K562 treated with DMSO at 1 percent for 48 hours (cell line): ENCODE results near the gene BLVRB. TPM values are rescaled to one million over a fixed set of nuclear protein-coding genes. Genes with fewer than 3 reads are reported as not detected.

Experiments used
- total RNA-seq: library from RNA; unstranded; fragments of 300-600 nt; gene quantifications from 2 replicates; pipeline ENCODE4 v1.2.3, GENCODE V29; 2022; ENCODE audit warnings: low replicate concordance; ENCODE audit errors: extremely low read depth

BLVRB gene
- 1,633 TPM in 1 of 2 replicates, not detected in the other for total RNA-seq

GRCh38 chr19:40465557-40466218 lies at the start of gene BLVRB:
BLVRB (minus strand) TSS chr19:40465745; CDS start chr19:40465688, 57 bp downstream.

GRCh38 chr19:40466985-40467734 lies 1.6 kb upstream of the BLVRB start, which contains the start of gene SPTBN4:
SPTBN4 (plus strand) TSS chr19:40467001; CDS start chr19:40472622, 5,621 bp downstream.

GRCh38 chr19:40444000-40444824 lies 21.3 kb downstream of the BLVRB start, which contains the start of gene SERTAD3:
SERTAD3 (minus strand) TSS chr19:40444335; CDS start chr19:40442080, 2,255 bp downstream.

GRCh38 chr19:40425450-40426287 lies 39.9 kb downstream of the BLVRB start, which contains the start of gene SERTAD1:
SERTAD1 (minus strand) TSS chr19:40425992; CDS start chr19:40423546, 2,446 bp downstream.

GRCh38 chr19:40413291-40413845 lies 52.2 kb downstream of the BLVRB start, which contains the start of gene PRX:
PRX (minus strand) TSS chr19:40413378; CDS start chr19:40407932, 5,446 bp downstream.

Other genes with a start within 250 kb of the BLVRB start
- gene TTC9B, start 247.4 kb downstream of the BLVRB start, total RNA-seq, result not detected in 2 replicates
- gene CCNP, start 239.1 kb downstream of the BLVRB start, total RNA-seq, result not detected in 2 replicates
- gene AKT2, start 180.4 kb downstream of the BLVRB start, total RNA-seq, result not detected in 2 replicates
- gene C19orf47, start 117.3 kb downstream of the BLVRB start, total RNA-seq, result not detected in 2 replicates
- 354 TPM in 1 of 2 replicates, not detected in the other for gene PLD3, start 117.0 kb downstream of the BLVRB start, total RNA-seq
- not detected in 2 replicates for gene HIPK4, start 75.6 kb downstream of the BLVRB start, total RNA-seq
- not detected in 2 replicates for gene PRX, start 52.4 kb downstream of the BLVRB start, total RNA-seq
- gene SERTAD1, start 39.8 kb downstream of the BLVRB start, total RNA-seq, result not detected in 2 replicates
- gene SERTAD3, start 21.4 kb downstream of the BLVRB start, total RNA-seq, result not detected in 2 replicates
- not detected in 2 replicates for gene SPTBN4, start 1.3 kb upstream of the BLVRB start, total RNA-seq
- not detected in 2 replicates for gene SHKBP1, start 111.1 kb upstream of the BLVRB start, total RNA-seq
- not detected in 2 replicates for gene LTBP4, start 135.6 kb upstream of the BLVRB start, total RNA-seq
- not detected in 2 replicates for gene NUMBL, start 224.9 kb upstream of the BLVRB start, total RNA-seq